ENCODE results near the gene TPST1. TPM values are rescaled to one million over a fixed set of nuclear protein-coding genes. Genes with fewer than 3 reads are reported as not detected.

The TPST1 gene
- total RNA-seq, 1 experiment from 2014 or later, result 15.9 TPM

GRCh38 chr7:66250711-66251110 lies 45.6 kb downstream of the TPST1 start:
- Histone ChIP-seq H3K23me2 (ENCODE audit: insufficient read length, low read depth, low read length, poor library complexity, severe bottlenecking) (no peaks in the 10 kb centered on the region), H4K8ac (replicated peaks; ENCODE audit: insufficient read length, low read depth, low read length) (no peak overlapping the region), H2AFZ (ENCODE audit: low read length) (no peak overlapping the region), H3K9ac (ENCODE audit: extremely low read depth, insufficient read length, low read length) (no peak overlapping the region), H3K9me3 (ENCODE audit: control insufficient read depth, low read depth, low read length) (no peaks in the 10 kb centered on the region), H3K27me3 (ENCODE audit: insufficient read depth, low read length) (no peaks in the 10 kb centered on the region), H3T11ph (ENCODE audit: low read length) (no peak overlapping the region), H2BK15ac (ENCODE audit: low read depth, low read length) (no peak overlapping the region), H3K4ac (ENCODE audit: low read depth, low read length) (no peak overlapping the region), H4K5ac (ENCODE audit: insufficient read length, low read depth, low read length) (no peak overlapping the region), H2BK20ac (ENCODE audit: low read depth, low read length, poor library complexity, severe bottlenecking) (no peak overlapping the region), H3K18ac (ENCODE audit: insufficient read length, low read depth, low read length) (no peak overlapping the region), H3K23ac (ENCODE audit: insufficient read length, low read depth, low read length) (no peak overlapping the region), H3K4me1 (ENCODE audit: insufficient read depth, low read length) (no peaks in the 10 kb centered on the region), H3K27ac (ENCODE audit: insufficient read length, low read depth, low read length) (no peak overlapping the region), H3K56ac (ENCODE audit: insufficient read length, low read depth, low read length) (no peak overlapping the region), H2BK12ac (ENCODE audit: insufficient read length, low read depth, low read length) (no peak overlapping the region), H3K14ac (ENCODE audit: insufficient read depth, low read length) (no peak overlapping the region), H3K4me2 (ENCODE audit: insufficient read depth, insufficient read length, low read length) (no peak overlapping the region), H2BK120ac (ENCODE audit: low read depth, low read length, poor library complexity, severe bottlenecking) (no peak overlapping the region), H3K79me1 (ENCODE audit: insufficient read depth, low read depth, low read length, poor library complexity, severe bottlenecking) (no peaks in the 10 kb centered on the region), H3K79me2 (ENCODE audit: insufficient read depth, low read length) (no peaks in the 10 kb centered on the region), H4K20me1 (ENCODE audit: control insufficient read depth, insufficient read depth, insufficient read length) (no peaks in the 10 kb centered on the region), H2BK5ac (ENCODE audit: insufficient read length, low read length) (no peak overlapping the region), H4K91ac (ENCODE audit: insufficient read length, low read depth, low read length) (no peak overlapping the region), H2AK5ac (ENCODE audit: insufficient read length, low read length) (no peak overlapping the region)
- Mint-ChIP-seq H3K27me3 (ENCODE audit: low read depth) (no peaks in the 10 kb centered on the region), H3K36me3 (ENCODE audit: insufficient read depth in 1 of 3, low read depth in 3 of 3) (no peaks in the 10 kb centered on the region), H3K4me3 (no peak overlapping the region), H3K9me3 (no peaks in the 10 kb centered on the region), H3K4me1 (peaks cover 4 to 6% of the 10 kb centered on the region in 2 experiments), H3K27ac (no peak overlapping the region)
- no peak for DNase-seq
- WGBS (ENCODE audit: extremely low coverage, insufficient read length, low lambda C conversion rate), result no CpG with 5 or more reads among the region's 3 CpGs
- no peak for TF ChIP-seq CTCF (conservative IDR thresholded peaks at IDR 0.05)
